CD4-positive, alpha-beta T cell treated with Interleukin-4 for 4 hours (primary cell): ENCODE data around the gene GNA14.
"Not testable (repeated sequence)": the region's sequence is repeated elsewhere in the genome, so short reads cannot be mapped to it uniquely, and the experiment has no call there.

Experiments
- DNase-seq: peaks from one replicate; pipeline ENCODE4 v3.0.0-alpha.2; 2020

GNA14 gene

GRCh38 chr9:77640741-77641580 lies 7.2 kb downstream of the GNA14 start:
- DNase-seq: no peak

- no peak for DNase-seq
Measured at GRCh38 chr9:77632652-77633051, 15.5 kb downstream of the GNA14 start.

GRCh38 chr9:77628864-77629263 lies 19.3 kb downstream of the GNA14 start:
- not testable (repeated sequence) for DNase-seq

GRCh38 chr9:77616191-77616590 lies 31.9 kb downstream of the GNA14 start:
- DNase-seq: no peak

- no peak for DNase-seq
Measured at GRCh38 chr9:77614645-77615044, 33.5 kb downstream of the GNA14 start.

- no peak for DNase-seq
Measured at GRCh38 chr9:77606526-77606925, 41.6 kb downstream of the GNA14 start.

- DNase-seq: no peak
Measured at GRCh38 chr9:77605449-77606220, 42.5 kb downstream of the GNA14 start.

- DNase-seq: no peak
Measured at GRCh38 chr9:77604316-77604715, 43.8 kb downstream of the GNA14 start.

- DNase-seq: no peak
Measured at GRCh38 chr9:77602852-77603251, 45.3 kb downstream of the GNA14 start.

GRCh38 chr9:77601476-77602099 lies 46.5 kb downstream of the GNA14 start:
- DNase-seq: no peak

GRCh38 chr9:77600810-77601209 lies 47.3 kb downstream of the GNA14 start:
- no peak for DNase-seq

GRCh38 chr9:77599492-77599891 lies 48.6 kb downstream of the GNA14 start:
- DNase-seq: no peak

- DNase-seq: no peak
Measured at GRCh38 chr9:77598991-77599390, 49.1 kb downstream of the GNA14 start.

GRCh38 chr9:77598524-77598923 lies 49.6 kb downstream of the GNA14 start:
- no peak for DNase-seq

GRCh38 chr9:77597057-77597456 lies 51.1 kb downstream of the GNA14 start:
- DNase-seq: no peak

GRCh38 chr9:77595426-77596095 lies 52.6 kb downstream of the GNA14 start:
- DNase-seq: no peak

GRCh38 chr9:77594963-77595362 lies 53.2 kb downstream of the GNA14 start:
- DNase-seq: no peak

- DNase-seq: no peak
Measured at GRCh38 chr9:77593528-77593927, 54.6 kb downstream of the GNA14 start.

GRCh38 chr9:77592476-77592875 lies 55.6 kb downstream of the GNA14 start:
- no peak for DNase-seq

- no peak for DNase-seq
Measured at GRCh38 chr9:77589046-77589795, 58.9 kb downstream of the GNA14 start.

- DNase-seq: no peak
Measured at GRCh38 chr9:77588271-77588937, 59.7 kb downstream of the GNA14 start.

- DNase-seq: no peak
Measured at GRCh38 chr9:77587851-77588250, 60.3 kb downstream of the GNA14 start.
